Measurements from ENCODE around the gene SPN.
"Not testable (repeated sequence)": the region's sequence is repeated elsewhere in the genome, so short reads cannot be mapped to it uniquely, and the experiment has no call there.

Gene SPN

GRCh38 chr16:29646947-29647346 is 16.1 kb upstream of the SPN start:
- no peaks in the 10 kb centered on the region for H3K79me2 ChIP-seq (ENCODE audit: control insufficient read depth, insufficient read depth, low read length, unreplicated experiment)
- H3K36me3 ChIP-seq (ENCODE audit: insufficient read depth, low read length), result no peaks in the 10 kb centered on the region
- no peak overlapping the region for H2AFZ ChIP-seq (ENCODE audit: low read length, unreplicated experiment)
- no peak overlapping the region for H3K4me3 ChIP-seq (ENCODE audit: low read depth, low read length)
- H3K27me3 ChIP-seq (ENCODE audit: insufficient read depth, low read length), result no peaks in the 10 kb centered on the region
- no peaks in the 10 kb centered on the region for H3K4me1 ChIP-seq (ENCODE audit: control insufficient read depth, insufficient read depth, low read length, unreplicated experiment)
- no peak overlapping the region for H3K27ac ChIP-seq (ENCODE audit: low read depth, low read length)

DNA sequence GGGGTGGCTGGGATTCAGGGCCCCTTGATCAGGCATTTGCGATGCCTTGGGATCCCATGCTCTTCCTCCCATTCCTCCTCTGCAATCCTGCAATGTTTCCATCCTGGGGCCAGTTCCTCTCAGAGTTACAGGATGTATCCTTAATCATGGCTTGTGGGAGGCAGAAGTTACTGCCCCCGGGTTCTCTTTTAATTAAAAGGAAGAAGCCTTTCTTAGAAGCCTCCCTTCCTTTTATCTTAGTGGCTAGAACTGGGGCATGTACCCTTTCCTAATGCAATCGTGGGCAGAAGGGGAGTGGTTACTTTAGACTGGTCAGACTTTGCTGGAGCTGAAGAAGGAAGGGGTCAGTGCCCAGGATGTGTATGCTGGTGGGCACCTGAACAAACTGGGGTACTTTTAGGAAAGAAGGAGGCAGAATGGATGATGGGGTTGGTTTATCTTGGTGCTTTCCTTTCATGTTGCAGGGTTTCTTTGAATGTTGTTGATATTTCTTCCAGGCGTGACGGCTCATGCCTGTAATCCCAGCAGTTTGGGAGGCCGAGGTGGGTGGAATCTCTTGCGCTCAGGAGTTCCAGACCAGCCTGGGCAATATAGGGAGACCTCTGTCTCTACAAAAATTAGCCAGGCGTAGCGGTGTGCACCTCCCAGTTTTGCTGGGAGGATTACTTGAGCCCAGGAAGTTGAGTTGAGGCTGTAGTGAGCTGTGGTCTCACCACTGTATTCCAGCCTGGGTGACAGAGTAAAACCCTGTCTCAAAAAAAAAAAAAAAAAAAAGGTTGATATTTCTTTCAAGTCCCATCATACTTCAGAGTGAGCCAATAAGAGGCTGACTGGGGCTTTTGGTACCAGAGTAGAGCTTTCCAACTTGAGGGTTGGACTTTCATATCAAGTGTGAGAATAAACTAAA is 13.2 kb upstream of the SPN start:
- no peak overlapping the region for H3K27ac ChIP-seq (ENCODE audit: low read depth, low read length)
- H3K79me2 ChIP-seq (ENCODE audit: control insufficient read depth, insufficient read depth, low read length, unreplicated experiment), result no peaks in the 10 kb centered on the region
- no peak overlapping the region for H2AFZ ChIP-seq (ENCODE audit: low read length, unreplicated experiment)
- H3K27me3 ChIP-seq (ENCODE audit: insufficient read depth, low read length), result no peaks in the 10 kb centered on the region
- H3K4me1 ChIP-seq (ENCODE audit: control insufficient read depth, insufficient read depth, low read length, unreplicated experiment), result no peaks in the 10 kb centered on the region
- H3K4me3 ChIP-seq (ENCODE audit: low read depth, low read length), result no peak overlapping the region
- H3K36me3 ChIP-seq (ENCODE audit: insufficient read depth, low read length), result no peaks in the 10 kb centered on the region

DNA sequence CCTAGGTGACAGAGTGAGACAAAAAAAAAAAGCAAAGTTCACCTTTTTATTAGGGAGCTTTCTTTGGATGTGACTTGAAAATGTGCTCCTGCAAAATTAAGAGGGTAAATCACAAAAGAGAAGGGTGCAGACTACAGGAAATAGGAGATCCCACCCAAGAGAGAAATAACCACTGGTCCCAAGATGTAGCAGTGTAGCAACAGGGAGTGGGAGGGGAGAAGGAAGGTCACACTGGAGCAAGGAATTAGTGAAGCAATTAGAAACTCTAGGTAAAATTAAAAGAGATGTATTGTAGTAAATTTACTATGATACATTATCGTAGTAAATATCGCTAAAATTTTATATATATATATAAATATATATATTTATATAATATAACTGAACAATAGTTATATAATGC is 12.3 kb upstream of the SPN start:
- H3K27ac ChIP-seq (ENCODE audit: low read depth, low read length), result no peak overlapping the region
- H3K79me2 ChIP-seq (ENCODE audit: control insufficient read depth, insufficient read depth, low read length, unreplicated experiment), result no peaks in the 10 kb centered on the region
- no peak overlapping the region for H3K4me3 ChIP-seq (ENCODE audit: low read depth, low read length)
- H2AFZ ChIP-seq (ENCODE audit: low read length, unreplicated experiment), result no peak overlapping the region
- H3K27me3 ChIP-seq (ENCODE audit: insufficient read depth, low read length), result no peaks in the 10 kb centered on the region
- no peaks in the 10 kb centered on the region for H3K4me1 ChIP-seq (ENCODE audit: control insufficient read depth, insufficient read depth, low read length, unreplicated experiment)
- no peaks in the 10 kb centered on the region for H3K36me3 ChIP-seq (ENCODE audit: insufficient read depth, low read length)

DNA sequence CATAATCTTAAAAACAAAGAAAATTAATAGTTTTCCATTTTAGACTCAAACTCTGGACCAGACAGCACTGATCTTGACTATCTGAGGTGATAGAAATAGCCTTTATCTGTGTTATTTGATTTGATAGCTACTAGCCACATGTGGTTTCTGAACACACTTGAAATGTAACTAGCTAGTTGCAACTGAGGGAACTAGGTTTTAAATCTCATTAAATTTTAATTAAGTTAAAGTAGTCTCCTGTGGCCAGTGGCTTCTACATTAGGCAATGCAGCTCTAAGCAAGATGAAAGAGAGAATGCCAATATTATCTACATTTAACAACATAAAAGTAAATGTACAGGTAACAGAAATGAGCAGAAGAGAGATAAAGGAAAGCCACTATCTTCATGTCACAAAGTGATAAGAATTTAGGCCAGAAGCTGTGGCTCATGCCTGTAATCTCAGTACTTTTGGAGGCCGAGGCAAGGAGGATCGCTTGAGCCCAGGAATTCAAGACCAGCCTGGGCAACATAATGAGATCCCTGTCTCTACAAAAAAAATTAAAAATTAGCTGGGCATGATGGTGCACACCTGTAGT is 11.2 kb upstream of the SPN start:
- H3K27me3 ChIP-seq (ENCODE audit: insufficient read depth, low read length), result no peaks in the 10 kb centered on the region
- H3K79me2 ChIP-seq (ENCODE audit: control insufficient read depth, insufficient read depth, low read length, unreplicated experiment), result no peaks in the 10 kb centered on the region
- no peak overlapping the region for H3K27ac ChIP-seq (ENCODE audit: low read depth, low read length)
- no peak overlapping the region for H3K4me3 ChIP-seq (ENCODE audit: low read depth, low read length)
- H3K36me3 ChIP-seq (ENCODE audit: insufficient read depth, low read length), result no peaks in the 10 kb centered on the region
- H2AFZ ChIP-seq (ENCODE audit: low read length, unreplicated experiment), result no peak overlapping the region
- no peaks in the 10 kb centered on the region for H3K4me1 ChIP-seq (ENCODE audit: control insufficient read depth, insufficient read depth, low read length, unreplicated experiment)

GRCh38 chr16:29653471-29653870 is 9.6 kb upstream of the SPN start:
- Histone ChIP-seq H2AFZ (ENCODE audit: low read length, unreplicated experiment) (no peak overlapping the region), H3K4me3 (ENCODE audit: low read depth, low read length) (no peak overlapping the region), H3K27me3 (ENCODE audit: insufficient read depth, low read length) (no peaks in the 10 kb centered on the region), H3K27ac (ENCODE audit: low read depth, low read length) (no peak overlapping the region), H3K36me3 (ENCODE audit: insufficient read depth, low read length) (no peaks in the 10 kb centered on the region), H3K4me1 (ENCODE audit: control insufficient read depth, insufficient read depth, low read length, unreplicated experiment) (no peaks in the 10 kb centered on the region), H3K79me2 (ENCODE audit: control insufficient read depth, insufficient read depth, low read length, unreplicated experiment) (no peaks in the 10 kb centered on the region)

DNA sequence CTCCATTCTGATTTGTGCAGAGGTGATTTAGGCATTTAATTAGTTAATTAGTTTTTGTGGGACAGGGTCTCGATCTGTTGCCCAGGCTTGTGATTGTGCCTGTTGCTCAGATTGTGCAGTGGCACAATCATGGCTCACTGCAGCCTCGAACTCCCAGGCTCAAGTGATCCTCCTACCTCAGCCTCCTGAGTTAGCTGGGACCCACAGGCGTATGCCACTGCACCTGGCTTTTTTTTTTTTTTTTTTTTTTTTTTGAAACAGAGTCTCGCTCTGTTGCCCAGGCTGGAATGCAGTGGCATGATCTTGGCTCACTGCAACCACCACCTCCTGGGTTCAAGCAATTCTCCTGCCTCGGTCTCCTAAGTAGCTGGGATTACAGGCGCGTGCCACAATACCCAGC is 9.2 kb upstream of the SPN start:
- H3K4me1 ChIP-seq (ENCODE audit: control insufficient read depth, insufficient read depth, low read length, unreplicated experiment); H3K79me2 ChIP-seq (ENCODE audit: control insufficient read depth, insufficient read depth, low read length, unreplicated experiment); H3K4me3 ChIP-seq (ENCODE audit: low read depth, low read length); H3K36me3 ChIP-seq (ENCODE audit: insufficient read depth, low read length); H2AFZ ChIP-seq (ENCODE audit: low read length, unreplicated experiment); H3K27ac ChIP-seq (ENCODE audit: low read depth, low read length); H3K27me3 ChIP-seq (ENCODE audit: insufficient read depth, low read length): not testable (repeated sequence)

DNA sequence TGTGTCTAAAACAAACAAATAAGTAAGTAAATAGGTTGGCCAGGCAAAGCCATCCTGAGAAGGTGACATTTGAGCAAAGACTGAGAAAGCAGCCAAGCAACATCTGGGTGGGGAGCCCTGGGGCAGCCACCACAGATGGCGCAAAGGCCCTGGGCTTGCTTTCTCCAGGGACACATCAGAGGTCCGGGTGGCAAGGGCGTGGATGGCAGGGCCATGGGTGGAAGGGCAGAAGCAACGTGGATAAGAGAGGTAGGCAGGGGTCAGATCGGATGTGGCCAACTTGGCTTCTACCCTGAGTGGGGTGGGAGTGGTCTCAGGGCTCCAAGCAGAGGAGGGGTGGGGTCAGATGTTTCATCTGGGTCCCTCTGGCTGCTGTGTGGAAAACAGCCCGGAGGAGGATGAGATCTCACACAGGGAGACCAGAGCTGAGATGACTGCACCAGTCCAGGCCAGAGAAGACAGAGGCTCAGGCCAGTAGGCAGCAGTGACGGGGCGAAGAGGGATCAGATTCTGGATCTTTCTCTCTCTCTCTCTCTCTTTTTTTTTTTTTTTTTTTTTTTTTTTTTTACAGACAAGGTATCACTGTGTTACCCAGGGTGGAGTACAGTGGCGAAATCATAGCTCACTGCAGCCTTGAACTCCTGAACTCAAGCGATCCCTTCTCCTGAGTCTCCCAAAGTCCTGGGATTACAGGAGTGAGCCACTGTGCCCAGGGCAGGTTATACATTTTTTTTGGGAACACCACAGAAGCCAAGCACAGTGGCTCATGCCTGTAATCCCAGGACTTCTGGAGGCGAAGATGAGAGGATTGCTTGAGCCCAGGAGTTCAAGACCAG is 6.1 kb upstream of the SPN start:
- Histone ChIP-seq H3K27me3 (ENCODE audit: insufficient read depth, low read length) (no peaks in the 10 kb centered on the region), H3K79me2 (ENCODE audit: control insufficient read depth, insufficient read depth, low read length, unreplicated experiment) (no peaks in the 10 kb centered on the region), H3K36me3 (ENCODE audit: insufficient read depth, low read length) (no peaks in the 10 kb centered on the region), H3K27ac (ENCODE audit: low read depth, low read length) (no peak overlapping the region), H3K4me1 (ENCODE audit: control insufficient read depth, insufficient read depth, low read length, unreplicated experiment) (no peaks in the 10 kb centered on the region), H3K4me3 (ENCODE audit: low read depth, low read length) (no peak overlapping the region), H2AFZ (ENCODE audit: low read length, unreplicated experiment) (no peak overlapping the region)

DNA sequence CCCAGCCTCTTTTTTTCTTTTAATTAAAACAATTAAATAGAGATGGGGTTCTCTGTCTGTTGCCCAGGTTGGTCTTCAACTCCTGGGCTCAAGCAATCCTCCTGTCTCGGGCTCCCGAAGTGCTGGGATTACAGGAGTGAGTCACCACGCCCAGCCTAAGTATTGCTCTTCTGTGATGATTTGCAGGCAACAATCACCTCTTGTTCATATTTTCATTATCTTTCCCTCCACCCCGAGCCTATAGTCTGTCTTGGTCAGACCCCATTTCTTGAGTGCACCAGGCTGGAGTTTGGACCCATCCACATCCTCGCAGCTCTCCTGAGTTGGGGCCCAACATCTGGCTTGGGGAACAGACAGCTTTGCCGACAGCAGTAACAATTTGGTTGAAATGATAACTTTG is 4.3 kb upstream of the SPN start:
- no peak overlapping the region for H3K27ac ChIP-seq (ENCODE audit: low read depth, low read length)
- H3K4me1 ChIP-seq (ENCODE audit: control insufficient read depth, insufficient read depth, low read length, unreplicated experiment), result no peaks in the 10 kb centered on the region
- no peak overlapping the region for H2AFZ ChIP-seq (ENCODE audit: low read length, unreplicated experiment)
- no peak overlapping the region for H3K4me3 ChIP-seq (ENCODE audit: low read depth, low read length)
- no peaks in the 10 kb centered on the region for H3K36me3 ChIP-seq (ENCODE audit: insufficient read depth, low read length)
- H3K79me2 ChIP-seq (ENCODE audit: control insufficient read depth, insufficient read depth, low read length, unreplicated experiment), result no peaks in the 10 kb centered on the region
- H3K27me3 ChIP-seq (ENCODE audit: insufficient read depth, low read length), result no peaks in the 10 kb centered on the region

- Histone ChIP-seq H3K36me3 (ENCODE audit: insufficient read depth, low read length) (no peaks in the 10 kb centered on the region), H3K79me2 (ENCODE audit: control insufficient read depth, insufficient read depth, low read length, unreplicated experiment) (no peaks in the 10 kb centered on the region), H3K4me1 (ENCODE audit: control insufficient read depth, insufficient read depth, low read length, unreplicated experiment) (no peaks in the 10 kb centered on the region), H3K27ac (ENCODE audit: low read depth, low read length) (no peak overlapping the region), H3K4me3 (ENCODE audit: low read depth, low read length) (no peak overlapping the region), H3K27me3 (ENCODE audit: insufficient read depth, low read length) (no peaks in the 10 kb centered on the region), H2AFZ (ENCODE audit: low read length, unreplicated experiment) (no peak overlapping the region)
These were observed 883 bp upstream of the SPN start for GRCh38 chr16:29662000-29662728.

GRCh38 chr16:29662729-29663015 is 375 bp upstream of the SPN start:
- Histone ChIP-seq H3K79me2 (ENCODE audit: control insufficient read depth, insufficient read depth, low read length, unreplicated experiment) (no peaks in the 10 kb centered on the region), H3K27me3 (ENCODE audit: insufficient read depth, low read length) (no peaks in the 10 kb centered on the region), H3K36me3 (ENCODE audit: insufficient read depth, low read length) (no peaks in the 10 kb centered on the region), H3K4me3 (ENCODE audit: low read depth, low read length) (no peak overlapping the region), H3K4me1 (ENCODE audit: control insufficient read depth, insufficient read depth, low read length, unreplicated experiment) (no peaks in the 10 kb centered on the region), H2AFZ (ENCODE audit: low read length, unreplicated experiment) (no peak overlapping the region), H3K27ac (ENCODE audit: low read depth, low read length) (no peak overlapping the region)

Measured in ACC112 (cell line).